HT1080 (cell line): ENCODE results near the gene THSD8. TPM values are rescaled to one million over a fixed set of nuclear protein-coding genes. Genes with fewer than 3 reads are reported as not detected.

Source experiments
- DNase-seq: peaks from one replicate; pipeline ENCODE4 v3.0.0-alpha.2; 2015; ENCODE audit warnings: low read depth
- total RNA-seq: library from RNA; depleted of rRNA; stranded (reverse); fragments of >200 nt; shearing (Covaris generic); gene quantifications from 2 replicates; pipeline ENCODE4 v1.2.3, GENCODE V29; 2014

The THSD8 gene
- total RNA-seq, 1 experiment from 2014 or later = not detected

- DNase-seq = peak; percentile 72
Observed at GRCh38 chr19:12779162-12779993, 22.5 kb upstream of the THSD8 start.

- DNase-seq = no peak
Observed at GRCh38 chr19:12782174-12782423, 19.8 kb upstream of the THSD8 start.

- peak; percentile 80 for DNase-seq
Observed at GRCh38 chr19:12782424-12783290, 19.2 kb upstream of the THSD8 start.

GRCh38 chr19:12783291-12783848 lies 18.5 kb upstream of the THSD8 start:
- DNase-seq = no peak

DNA sequence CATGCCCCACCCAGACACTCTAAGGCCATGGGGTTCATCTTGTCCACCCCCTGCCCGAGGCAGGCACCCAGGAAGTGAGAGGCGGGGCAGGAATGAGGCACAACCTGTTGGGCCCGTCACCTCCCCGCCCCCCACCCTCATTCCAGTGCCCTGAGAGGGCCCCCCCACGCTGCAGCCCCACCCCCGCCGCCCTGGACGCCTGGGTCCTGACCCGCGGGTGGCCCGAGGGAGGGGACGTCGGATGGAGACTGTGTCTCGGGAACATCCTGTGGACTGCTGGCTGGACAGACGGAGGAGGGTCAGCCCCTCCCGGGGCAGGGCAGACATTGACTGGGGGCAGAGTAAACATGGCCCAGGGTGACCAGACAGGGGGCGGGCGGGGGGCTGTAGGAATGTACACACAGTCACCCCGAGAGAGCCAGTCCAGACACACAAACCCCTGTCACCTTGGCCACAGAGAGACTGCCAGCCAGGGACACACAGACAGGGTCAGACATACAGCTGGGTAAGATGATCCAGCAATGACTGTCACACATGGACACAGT lies 17.9 kb upstream of the THSD8 start:
- no peak for DNase-seq

GRCh38 chr19:12784394-12784870 lies 17.4 kb upstream of the THSD8 start:
- DNase-seq = no peak

- DNase-seq = no peak
Observed at GRCh38 chr19:12784871-12785430, 16.9 kb upstream of the THSD8 start.

DNA sequence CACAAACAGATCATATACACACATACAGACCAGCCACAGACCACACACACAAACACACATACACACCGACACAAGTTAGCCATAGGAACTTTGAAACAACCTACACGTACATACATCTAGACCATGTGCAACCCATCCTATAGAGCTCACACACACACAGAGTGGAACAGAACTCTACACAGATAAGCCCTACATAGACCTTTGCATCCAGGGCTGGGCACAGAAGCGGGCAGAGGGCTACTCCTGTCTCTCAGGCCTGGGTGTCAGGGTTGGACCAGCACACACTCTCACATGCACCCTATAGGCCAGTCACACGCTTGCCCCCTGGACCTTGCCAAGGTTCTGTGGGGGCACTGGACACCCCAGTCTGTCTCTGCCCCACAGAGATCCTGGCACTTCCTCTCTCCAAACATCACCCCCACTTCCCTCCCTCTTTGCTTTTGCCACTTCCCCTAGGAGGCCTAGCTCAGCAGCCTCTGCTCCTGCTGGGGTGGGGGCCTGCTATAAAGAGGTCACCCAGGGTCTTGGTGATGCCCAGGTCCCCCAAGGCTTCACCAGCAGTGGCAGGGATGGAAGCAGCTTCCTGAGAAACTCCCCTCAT lies 16.3 kb upstream of the THSD8 start:
- DNase-seq = no peak

DNA sequence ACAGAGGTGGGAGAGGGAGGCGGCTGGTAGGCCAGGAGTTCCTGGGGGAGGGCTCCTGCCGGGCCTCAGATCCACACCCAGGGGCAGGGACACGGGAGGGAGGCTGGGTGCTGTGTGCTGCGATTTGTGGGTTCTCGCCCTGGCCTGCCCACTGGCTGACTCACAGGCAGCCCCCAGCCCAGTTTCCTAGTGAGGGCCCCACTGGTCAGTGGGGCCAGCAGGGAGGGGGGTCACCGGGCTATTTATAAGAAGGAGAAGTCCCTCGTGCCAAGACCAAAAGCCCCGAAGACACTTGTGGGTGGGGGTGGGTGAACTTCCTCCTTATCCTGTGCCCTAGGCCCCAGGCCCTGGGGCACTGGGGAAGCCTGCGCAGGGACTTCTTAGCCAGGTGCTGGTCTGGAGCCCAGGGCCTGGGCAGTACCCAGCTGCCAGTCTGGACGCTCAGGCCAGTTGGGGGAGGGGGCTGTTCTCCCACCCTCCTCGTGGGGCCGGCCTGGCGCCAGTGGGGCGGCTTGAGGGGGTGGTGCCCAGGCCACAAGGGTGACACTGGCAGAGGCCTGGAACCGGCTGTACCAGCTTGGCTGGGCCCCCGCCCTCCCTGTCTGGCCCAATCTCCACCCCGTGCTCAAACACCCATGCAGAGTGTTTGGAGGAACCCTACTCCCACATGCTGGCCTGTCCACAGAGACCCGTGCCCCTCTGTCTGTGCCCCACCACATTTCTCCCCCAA lies 15.6 kb upstream of the THSD8 start:
- no peak for DNase-seq

GRCh38 chr19:12786952-12787351 lies 14.9 kb upstream of the THSD8 start:
- no peak for DNase-seq

DNA sequence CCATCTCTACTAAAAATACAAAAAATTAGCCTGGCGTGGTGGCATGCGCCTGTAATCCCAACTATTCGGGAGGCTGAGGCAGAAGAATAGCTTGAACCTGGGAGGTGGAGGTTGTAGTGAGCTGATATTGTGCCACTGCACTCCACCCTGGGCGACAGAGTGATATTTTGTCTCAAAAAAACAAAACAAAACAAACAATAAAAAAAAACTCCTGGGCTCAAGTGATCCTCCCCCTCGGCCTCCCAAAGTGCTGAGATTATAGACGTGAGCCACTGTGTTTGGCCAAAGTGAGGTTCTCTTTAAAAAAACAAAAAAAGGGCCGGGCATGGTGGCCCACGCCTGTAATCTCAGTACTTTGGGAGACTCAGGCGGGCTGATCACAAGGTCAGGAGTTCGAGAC lies 14.4 kb upstream of the THSD8 start:
- DNase-seq = no peak

GRCh38 chr19:12788042-12788681 lies 13.7 kb upstream of the THSD8 start:
- no peak for DNase-seq

GRCh38 chr19:12788682-12789097 lies 13.2 kb upstream of the THSD8 start:
- no peak for DNase-seq

DNA sequence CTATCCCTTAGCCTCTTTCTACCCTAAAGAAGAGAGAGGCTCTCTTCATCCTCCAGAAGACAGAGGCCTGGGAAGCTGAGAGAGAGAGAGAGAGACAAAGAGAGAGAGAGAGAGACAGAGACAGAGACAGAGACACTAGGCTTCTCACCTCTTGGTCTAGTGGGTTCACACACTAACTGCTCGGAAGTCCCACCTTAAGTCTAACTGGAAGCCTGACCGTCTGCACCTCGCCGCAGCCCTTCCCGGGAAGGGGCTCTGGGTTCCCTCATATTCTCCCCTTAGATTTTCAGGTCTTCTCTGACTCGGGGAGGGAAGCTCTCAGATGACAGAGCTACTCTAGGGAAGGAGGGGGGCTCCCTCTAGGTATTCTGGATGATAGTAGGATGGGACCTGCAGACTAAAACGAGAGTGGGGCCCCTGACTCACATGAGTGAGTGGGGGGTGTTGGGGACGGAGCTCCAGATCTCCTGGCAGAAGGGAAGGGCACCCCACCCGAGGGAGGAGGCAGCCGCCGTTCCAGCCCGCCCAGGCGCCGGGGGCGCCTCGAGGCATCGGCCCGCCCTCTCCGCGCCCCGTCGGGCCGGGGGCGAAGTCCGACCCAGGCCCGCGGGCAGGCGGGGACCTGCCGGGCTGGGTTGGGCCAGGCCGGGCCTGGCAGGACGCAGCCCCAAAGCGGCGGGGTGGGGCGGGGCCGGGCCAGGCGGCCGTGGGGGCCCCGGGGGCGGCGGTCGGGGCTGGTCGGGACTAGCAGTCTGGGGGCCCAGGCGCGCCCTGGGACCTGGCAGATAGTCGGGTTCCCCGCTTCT lies 12.6 kb upstream of the THSD8 start:
- no peak for DNase-seq

DNA sequence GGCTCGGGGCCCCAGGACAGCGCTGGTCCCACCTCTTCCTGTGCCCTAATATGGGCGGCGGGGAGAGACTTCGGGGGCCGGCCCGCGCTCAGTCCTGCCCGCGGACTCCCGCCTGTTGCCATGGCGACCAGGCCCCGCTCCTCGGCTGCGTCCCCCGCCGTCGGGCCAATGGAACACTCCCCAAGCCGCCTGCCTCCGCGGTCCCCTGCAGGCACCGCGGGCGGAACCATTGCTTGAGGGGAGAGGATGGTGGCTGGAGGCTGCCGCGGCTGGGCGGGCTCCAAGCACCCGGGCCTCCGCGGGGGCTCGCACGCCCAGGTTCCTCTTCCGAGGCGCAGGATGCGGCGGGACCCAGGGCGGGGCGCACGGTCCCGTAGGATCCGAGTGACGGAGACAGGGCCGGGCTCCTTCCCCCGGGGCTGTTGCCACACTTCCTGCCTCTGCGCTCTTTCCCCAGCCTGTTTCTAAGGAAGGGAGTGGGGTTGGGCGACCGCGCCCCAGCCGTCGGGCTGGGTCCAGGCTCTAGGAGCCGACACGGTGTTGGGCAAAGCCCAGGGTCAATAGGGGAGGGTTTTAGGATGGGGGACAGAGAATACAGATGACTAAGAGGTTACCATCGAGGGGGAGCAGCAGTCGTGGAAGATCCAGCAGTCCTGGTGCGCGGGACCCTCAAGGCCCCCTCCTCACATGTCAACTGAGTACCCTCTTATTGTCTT lies 11.8 kb upstream of the THSD8 start:
- DNase-seq = peak; percentile 94

GRCh38 chr19:12790628-12791344 lies 11.1 kb upstream of the THSD8 start:
- DNase-seq = no peak

DNA sequence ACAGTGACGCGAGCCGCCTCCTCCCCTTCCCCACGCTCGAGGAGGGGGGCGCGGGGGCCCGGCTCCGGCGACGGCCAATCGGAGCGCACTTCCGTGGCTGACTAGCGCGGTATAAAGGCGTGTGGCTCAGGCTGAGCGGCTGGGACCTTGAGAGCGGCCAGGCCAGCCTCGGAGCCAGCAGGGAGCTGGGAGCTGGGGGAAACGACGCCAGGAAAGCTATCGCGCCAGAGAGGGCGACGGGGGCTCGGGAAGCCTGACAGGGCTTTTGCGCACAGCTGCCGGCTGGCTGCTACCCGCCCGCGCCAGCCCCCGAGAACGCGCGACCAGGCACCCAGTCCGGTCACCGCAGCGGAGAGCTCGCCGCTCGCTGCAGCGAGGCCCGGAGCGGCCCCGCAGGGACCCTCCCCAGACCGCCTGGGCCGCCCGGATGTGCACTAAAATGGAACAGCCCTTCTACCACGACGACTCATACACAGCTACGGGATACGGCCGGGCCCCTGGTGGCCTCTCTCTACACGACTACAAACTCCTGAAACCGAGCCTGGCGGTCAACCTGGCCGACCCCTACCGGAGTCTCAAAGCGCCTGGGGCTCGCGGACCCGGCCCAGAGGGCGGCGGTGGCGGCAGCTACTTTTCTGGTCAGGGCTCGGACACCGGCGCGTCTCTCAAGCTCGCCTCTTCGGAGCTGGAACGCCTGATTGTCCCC lies 10.4 kb upstream of the THSD8 start, which contains the start of gene JUNB:
Gene JUNB (plus strand): TSS at position 142 of the 706 bp plus-strand sequence. CDS start 286 bp downstream, at position 428.
- peak; percentile 91 for DNase-seq
